Middle frontal gyrus (tissue), 1 donor: ENCODE measurements around the gene SPINK2.

Experiments used
- DNase-seq: peaks from one replicate; pipeline ENCODE4 v3.0.0-alpha.2; 2015; ENCODE audit warnings: low spot score; ENCODE audit errors: extremely low spot score

The SPINK2 gene

DNA sequence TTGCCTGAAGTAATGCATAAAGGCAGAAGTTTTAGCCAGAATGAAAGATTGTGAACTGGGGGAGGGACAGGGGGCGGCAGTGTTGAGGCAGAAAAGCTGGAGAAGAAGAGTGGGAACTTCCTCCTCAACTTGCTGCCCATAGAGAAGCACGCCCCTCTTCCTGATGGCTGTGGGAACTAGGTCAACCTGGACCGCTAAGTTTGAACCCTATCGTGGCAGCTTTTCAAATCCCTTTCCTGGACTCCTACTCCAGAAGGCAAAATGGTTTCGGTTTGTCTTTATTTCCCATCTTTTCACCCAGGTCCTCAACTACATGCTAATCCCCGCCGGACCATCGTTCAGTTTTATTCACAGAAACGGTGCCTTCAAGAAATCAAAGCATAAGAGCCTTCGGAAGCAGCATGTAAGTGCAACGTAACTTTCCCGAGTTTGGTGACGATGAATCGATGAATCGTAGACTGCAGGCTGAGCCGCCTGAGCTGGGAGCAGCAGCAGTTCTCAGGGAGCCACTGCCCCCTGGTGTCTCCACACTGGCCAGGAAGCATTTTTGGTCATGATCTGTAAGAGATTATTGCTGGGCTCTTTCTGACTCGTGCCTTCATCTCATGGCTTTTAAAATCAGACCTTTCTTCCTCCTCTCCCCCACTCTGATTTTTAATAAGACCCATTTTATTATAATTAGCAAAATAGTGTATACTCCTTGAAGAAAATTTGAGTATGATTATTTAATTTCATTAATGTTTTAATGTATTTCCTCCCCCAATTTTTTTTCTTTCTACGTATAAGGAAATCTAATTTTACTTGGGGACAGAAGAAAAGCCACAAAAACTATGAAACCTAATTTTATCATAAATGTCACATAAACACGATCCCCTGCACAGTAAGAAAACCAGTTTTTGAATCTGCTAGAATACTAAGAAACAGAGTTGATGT lies 21.4 kb downstream of the SPINK2 start:
- peak; percentile 71 for DNase-seq

DNA sequence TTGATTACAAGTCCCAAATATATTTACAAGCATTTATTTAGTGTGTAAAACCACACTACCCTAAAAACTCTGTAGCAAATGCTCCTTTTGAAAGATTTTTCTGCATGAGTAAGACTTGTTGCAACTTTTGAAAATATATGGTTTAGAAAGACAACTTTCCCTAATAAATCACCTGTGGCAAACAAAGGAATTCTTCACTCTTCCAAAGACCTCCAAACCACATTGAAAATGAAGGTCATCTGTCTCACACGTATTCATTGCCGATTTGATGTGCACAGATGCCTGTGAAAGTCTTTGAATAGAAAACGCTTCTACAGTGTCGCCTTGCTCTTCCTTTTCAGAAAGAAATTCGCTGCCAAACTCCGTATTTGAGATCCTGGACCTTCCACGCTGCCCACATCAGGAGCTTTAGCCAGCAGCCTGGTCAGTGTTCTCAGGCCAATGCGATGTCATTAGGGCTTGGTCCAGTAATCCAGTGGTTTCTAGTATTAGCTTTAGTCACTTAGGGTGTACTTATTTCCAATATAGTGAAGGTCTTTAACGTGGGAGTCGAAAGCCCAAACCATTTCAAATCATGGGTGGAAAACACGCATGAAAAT lies 22.2 kb downstream of the SPINK2 start:
- DNase-seq, result no peak

DNA sequence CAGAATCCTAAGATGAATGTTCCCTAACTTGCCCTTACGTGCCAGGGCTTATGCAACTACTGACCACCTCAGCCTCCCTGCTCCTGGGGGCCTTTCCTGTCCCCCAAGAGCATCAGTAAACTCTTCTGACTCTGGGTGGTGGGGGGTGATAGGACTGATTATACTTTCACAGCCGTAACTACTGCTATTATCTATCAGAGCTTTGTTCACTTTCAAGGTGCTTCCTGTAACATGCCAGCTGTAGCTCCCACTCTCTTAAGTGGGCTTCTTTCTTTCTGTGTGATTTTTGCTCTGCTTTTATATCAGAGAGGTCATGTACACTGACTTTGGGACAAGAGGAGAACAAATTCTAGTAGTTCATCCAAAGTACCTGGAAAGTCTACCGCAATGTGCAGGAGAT lies 25.3 kb downstream of the SPINK2 start:
- no peak for DNase-seq

DNA sequence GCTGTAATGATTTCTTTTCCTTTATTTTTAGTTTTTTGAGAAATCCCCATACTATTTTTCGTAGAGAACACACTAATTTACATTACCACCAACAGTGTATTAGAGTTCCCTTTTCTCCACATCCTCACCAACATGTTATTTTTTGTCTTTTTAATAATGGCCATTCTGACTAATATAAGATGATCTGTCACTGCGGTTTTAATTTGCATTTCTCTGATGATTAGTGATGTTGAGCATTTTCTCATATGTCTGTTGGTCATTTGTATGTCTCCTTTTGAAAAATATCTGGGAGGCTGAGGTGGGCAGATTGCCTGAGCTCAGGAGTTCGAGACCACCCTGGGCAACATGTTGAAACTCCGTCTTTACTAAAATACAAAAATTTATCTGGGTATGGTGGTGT lies 30.2 kb downstream of the SPINK2 start:
- DNase-seq, result no peak

DNA sequence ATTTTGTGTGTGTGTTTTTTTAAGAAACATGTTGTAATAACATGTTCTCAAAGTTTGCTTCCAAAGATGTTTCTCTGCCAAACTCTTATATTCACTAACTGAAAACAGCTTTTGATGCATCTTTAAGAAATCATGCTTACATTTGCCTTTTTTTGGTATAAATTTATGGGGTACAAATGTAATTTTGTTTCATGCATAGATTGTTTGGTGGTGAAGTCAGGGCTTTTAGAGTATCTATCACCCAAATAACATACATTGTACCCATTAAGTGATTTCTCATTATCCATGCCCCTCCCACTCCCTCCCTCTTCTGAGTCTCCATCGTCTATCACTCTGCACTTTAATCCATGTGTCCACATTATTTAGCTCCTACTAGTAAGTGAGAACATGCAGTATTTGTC lies 30.8 kb downstream of the SPINK2 start:
- DNase-seq, result peak; percentile 7

DNA sequence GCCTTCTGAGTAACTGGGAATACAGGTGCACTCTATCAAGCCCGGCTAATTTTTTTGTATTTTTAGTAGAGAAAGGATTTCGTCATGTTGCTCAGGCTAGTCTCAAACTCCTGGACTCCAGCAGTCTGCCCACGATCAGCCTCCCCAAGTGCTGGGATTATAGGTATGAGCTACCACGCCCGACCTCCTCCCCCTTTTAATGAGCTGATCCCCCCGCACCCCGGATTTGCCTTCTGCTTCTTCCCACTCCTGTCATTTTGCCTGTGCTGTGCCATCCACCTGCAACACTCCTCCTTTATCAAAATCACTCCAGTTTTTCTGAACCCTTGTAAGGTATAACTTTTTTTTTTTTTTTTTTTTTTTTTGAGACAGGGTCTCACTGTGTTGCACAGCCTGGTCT lies 33.4 kb downstream of the SPINK2 start:
- DNase-seq, result no peak

DNA sequence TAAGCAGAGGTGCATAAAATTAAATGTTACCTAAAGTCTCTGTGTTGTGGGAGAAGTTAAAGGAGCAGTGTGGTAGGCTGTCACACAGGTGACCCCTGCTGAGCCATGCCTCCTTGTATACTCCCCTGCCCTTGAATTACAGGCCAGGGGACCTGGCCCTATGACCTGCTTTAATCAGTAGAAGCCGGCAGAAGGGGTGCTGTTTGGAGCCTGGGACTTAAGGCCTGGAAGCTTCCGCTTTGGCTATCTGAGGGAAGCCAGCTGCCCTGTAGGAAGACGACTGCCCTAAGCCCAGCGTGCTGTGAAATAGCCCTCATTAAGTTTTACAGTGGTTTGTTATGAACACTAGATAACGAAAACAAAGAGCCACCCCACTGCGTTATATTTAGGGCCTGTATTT lies 34.1 kb downstream of the SPINK2 start:
- DNase-seq, result no peak

DNA sequence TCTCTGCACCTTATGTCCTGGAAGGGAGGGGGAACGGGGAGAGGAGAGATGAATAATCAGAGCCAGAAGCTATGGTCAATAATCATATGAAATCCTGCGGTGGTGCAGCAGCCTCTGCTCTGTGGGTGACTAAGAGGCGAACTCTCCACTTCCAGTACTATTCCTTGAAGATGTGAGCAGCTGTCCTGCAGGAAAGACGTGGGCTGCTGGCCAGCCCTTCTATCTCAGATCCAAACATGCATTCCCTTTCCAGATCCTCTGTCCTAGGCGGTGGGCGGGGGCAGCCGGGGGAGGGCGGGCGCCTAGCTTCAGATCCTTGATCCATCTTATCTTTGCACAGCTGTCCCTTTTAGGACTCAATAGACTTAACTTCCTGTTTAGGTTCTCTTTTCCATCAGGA lies 34.5 kb downstream of the SPINK2 start:
- DNase-seq, result no peak

DNA sequence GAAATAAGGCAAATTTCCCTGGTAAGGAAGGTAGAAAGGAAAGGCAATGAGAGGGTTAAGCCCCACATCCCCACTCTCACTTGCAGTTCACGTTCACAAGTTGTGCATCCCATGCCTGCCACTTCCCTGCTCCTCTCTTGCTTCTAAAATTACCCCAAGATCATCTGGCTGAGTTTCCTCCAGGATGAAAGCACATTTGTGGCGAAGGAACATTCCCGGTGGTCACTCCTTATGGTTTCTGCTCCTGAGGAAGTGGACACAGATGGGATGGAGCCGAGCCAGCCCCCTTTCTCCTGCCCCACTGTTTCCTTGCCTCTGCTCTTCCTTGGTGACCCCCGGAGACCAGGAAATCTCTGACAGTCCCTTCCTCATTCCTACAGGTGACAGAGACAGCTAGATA lies 37.5 kb downstream of the SPINK2 start:
- DNase-seq, result no peak

DNA sequence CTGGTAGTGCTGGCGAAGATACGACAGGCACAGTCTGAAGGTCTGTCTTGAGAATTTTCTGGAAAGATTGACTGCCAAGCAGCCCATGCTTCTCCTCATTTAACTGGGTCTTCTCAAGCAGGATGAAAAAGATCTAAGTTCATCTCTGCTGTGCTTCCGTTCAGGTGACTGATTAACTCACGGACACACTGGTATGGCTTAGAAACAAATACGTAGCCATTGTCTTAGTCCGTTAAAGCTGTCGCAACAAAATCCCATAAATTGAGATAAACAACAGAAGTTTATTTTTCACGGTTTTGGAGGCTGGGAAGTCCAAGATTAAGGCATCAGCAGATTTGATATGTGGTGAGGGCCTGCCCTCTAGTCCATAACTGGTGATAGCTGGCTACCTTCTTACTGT lies 39.5 kb downstream of the SPINK2 start:
- no peak for DNase-seq

DNA sequence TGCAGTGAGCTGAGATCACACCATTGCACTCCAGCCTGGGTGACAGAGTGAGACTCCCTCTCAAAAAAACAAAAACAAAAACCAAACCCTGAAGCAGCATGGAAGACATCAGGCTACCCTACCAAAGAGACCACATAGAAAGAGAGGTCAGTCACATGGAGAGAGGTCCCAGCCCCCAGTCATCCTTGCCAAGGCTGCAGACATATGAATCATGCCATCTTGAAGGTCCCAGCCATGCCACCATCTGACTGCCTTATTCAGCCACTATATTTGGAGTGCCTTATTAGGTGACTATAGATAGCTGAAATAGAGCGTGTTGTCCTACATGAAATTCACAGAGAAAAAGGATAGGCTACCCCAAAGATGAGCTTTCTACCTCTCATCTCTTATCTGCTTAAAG lies 48.2 kb downstream of the SPINK2 start:
- no peak for DNase-seq

DNA sequence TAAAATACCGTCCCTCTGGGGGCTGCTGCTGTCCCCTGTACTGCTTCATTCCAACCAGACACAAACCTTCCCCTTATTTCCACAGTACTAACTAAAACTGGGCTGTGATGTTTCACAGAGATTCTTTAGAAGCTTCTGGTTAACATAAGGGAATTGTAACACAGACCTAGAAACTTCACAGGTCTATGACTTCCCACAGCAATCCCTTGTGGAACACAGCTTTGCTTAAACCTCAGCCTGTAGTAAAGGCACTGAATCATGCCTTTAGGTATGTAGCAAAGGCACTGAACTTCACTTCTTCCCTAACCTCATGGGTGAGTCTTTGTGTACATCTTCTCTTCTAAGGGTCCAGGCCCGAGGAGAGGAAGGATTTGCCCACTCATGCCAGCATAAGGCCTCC lies 49.4 kb downstream of the SPINK2 start:
- no peak for DNase-seq

DNA sequence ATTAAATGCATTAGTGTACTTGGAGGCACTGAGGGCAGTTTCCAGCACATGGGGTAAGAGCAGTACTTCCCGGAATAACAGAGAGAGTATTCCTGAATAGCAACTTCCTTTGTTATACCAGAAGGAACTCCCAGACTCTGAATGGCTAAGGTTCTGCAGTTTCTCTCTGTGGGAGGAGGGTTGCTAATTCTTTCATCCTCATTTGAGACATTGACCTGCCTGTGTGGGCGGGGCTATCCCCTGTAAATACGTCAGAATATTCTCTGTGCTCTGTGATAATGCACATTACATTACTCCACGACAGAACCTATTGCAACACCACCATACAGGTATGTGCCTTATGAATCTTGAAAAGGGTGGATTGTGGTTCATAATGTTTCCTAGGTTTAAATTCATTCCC lies 52.7 kb downstream of the SPINK2 start:
- no peak for DNase-seq

DNA sequence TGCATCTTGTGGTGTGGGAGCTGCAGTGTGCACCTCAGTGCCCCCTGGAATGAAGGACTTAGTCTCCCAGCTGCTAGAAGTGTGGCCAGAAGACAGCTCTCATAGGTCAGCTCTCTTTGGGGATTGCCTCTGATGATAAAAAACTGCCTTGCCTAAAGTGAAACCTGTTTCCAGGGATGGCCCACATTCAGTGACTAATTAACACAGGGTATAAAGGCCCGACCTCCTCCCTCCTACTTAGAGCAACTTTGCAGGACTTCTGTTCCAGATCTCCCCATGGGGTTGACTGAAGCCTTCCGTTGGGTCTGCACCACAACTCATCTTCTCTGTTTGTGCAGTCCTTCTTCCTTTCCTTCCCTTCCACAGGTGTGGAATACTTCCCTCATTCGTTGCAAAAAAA lies 53.2 kb downstream of the SPINK2 start:
- no peak for DNase-seq

DNA sequence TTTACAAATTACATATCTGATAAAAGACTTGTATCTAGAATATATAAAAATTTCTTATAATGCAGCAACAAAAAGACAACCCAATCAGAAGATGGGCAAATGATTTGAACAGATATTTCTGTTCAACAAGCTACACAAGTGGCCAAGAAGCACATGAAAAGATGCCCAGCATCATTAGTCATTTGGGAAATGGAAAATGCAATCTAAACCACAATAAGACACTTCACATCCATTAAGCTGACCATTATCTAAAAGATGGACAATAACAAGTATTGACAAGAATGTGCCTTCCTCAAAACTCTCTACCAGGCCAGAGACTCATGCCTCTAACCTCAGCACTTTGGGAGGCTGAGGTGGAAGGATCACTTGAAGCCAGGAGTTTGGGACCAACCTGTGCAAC lies 53.9 kb downstream of the SPINK2 start:
- DNase-seq, result no peak

DNA sequence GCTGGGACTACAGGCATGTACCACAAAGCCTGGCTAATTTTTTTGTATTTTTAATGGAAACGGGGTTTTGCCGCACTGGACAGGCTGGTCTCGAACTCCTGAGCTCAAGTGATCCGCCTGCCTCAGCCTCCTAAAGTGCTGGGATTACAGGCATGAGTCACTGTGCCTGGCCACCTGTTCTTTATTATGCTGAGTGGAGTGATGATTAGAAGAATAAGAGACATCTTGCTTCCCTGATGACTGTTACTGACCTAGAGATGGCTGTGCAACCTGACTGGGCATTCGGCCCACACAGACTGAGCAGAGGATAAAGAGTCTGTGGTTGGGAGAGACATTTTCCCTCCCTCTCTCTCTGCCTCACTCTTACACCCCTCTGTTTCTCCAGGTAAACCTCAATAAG lies 56.7 kb downstream of the SPINK2 start:
- no peak for DNase-seq

DNA sequence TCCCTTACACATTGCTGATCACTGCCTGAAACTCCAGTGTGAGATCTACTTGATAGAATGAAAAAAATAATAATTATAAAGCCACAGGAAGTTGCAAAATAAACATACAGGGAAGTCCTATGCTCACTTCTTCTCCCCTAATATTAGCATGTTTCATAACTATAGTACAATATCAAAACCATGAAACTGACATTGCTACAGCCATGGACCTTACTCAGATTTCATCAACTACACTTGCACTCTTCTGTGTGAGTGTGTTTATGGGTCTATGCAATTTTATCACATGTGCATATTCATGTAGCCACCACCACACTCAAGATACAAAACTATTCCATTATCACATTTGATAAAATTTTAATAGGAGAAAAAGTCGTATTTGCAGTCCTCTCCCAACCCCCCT lies 57.3 kb downstream of the SPINK2 start:
- no peak for DNase-seq

DNA sequence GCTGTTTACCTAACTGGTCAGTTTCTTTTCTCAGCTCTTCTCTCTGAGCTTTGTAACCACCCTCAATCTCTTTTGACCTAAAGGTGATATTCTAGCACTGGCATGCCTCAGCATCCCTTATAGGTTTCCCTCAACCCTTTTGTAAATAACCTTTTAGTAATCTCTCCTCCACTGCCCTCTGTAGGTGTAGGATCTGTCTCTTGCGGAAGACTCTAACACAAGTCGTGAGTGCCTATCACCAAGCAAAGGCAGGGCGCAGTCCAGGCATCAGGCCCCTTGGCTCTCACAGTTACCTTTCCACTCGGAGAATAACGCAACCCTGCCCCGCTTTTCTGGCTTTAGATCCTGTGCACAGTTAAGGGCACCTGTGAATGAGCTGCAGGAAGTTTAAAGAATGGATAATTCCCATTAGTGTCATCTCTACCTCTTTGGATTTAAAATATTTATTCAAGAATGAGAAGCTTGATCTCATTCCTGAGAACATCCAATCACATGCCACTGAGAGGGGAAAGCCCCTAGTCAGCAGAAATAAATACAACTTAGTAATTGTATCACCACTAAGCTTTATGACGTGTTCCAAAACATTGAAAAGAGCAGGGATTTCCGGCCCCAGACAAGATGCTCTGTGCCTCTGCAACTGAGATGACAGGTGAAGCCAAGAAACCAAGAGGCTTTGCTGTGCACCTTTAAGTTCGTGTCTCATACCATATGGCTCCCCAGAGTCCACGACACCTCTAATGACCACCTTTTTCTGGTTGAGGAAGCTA lies 58.8 kb downstream of the SPINK2 start:
- no peak for DNase-seq

DNA sequence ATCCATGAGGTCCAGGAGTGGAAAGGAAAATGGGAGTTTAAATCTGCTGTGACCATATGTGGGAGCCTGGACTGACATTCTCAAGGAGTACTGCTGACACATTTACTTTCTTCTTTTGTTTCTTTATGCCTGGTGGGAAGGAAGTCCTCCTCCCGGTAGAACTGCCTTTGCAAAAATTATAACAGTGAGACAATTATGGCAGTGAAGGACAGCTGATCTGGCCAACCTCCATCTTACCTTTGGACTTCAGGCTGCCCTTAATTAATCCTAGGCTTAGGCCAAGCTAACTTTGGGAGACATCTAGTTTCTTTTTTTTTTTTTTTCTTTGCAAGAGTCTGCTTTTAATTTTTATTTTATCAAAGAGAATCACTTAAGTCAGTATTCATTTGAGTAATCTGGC lies 61.3 kb downstream of the SPINK2 start:
- no peak for DNase-seq
